Uterus (tissue), 2 donors: Measurements from ENCODE around the gene ASAP3.

ENCODE experiments used
- CTCF ChIP-seq, 4 experiments: fragments of 200-600 bp in 2 of 4; fragments of 450-650 bp in 2 of 4; sonication (generic) in 2 of 4; IDR thresholded peaks; one replicate each; pipeline ENCODE4 v1.5.1; 2016 to 2019; ENCODE audit warnings: antibody characterized with exemption in 4 of 4, mild to moderate bottlenecking in 2 of 4, moderate library complexity in 1 of 4
- POLR2A ChIP-seq, 2 donors: fragments of 450-650 bp; IDR thresholded peaks; one replicate each; pipeline ENCODE4 v1.6.1; 2016; ENCODE audit warnings: antibody characterized with exemption in 2 of 2, mild to moderate bottlenecking in 1 of 2, moderate library complexity in 1 of 2

DNA sequence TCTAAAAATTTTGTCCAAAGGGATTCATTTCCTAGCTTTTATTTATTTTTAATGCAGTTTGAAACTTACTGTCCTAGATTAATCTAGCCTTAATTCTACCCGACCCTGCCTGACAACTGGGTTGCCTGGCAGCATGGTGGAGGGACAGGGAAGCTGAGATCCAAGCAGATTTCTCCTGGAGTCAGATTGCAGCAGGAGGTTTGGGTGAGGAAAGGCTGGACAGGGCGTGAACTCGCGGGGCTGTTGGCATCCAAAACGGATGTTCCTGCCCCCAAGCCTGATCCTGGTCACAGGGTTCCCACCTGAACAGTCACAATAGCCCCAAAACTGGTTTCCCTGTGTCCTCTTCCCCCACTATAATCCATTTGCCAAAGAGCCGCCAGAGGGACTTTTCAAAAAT, 82.7 kb downstream of the ASAP3 start:
- TF ChIP-seq CTCF (IDR thresholded peaks at IDR 0.05) (no peak), POLR2A (IDR thresholded peaks at IDR 0.05) (no peak)
